Endothelial cell of umbilical vein (primary cell): ENCODE measurements around the gene LONP1.

ENCODE experiments used
- EZH2 ChIP-seq: IDR thresholded peaks from 2 replicates; pipeline ENCODE4 v1.6.1; 2012; ENCODE audit warnings: borderline replicate concordance, low read depth, mild to moderate bottlenecking, moderate library complexity, low read length, inconsistent platforms; ENCODE audit not compliant: severe bottlenecking
- FOS ChIP-seq: IDR thresholded peaks from 2 replicates; pipeline ENCODE4 v1.6.1; 2011; ENCODE audit warnings: mild to moderate bottlenecking, low read length, moderate library complexity, borderline replicate concordance; ENCODE audit not compliant: insufficient read depth
- GATA2 ChIP-seq: IDR thresholded peaks from 2 replicates; pipeline ENCODE4 v1.7.0; 2011; ENCODE audit warnings: low read depth, mild to moderate bottlenecking, moderate library complexity, mixed read lengths, low read length; ENCODE audit not compliant: insufficient read length, insufficient read depth
- JUN ChIP-seq: IDR thresholded peaks from 2 replicates; pipeline ENCODE4 v1.6.1; 2011; ENCODE audit warnings: borderline replicate concordance, low read depth; ENCODE audit not compliant: insufficient read length, insufficient read depth
- MYC ChIP-seq: IDR thresholded peaks from one replicate; pipeline ENCODE4 v1.6.1; 2011; ENCODE audit warnings: mild to moderate bottlenecking, low read depth, low read length
- POLR2A ChIP-seq: IDR thresholded peaks from 2 replicates; pipeline ENCODE4 v1.6.1; 2012; ENCODE audit warnings: low read depth, mild to moderate bottlenecking, control low read depth, low read length
- POLR2AphosphoS5 ChIP-seq: IDR thresholded peaks from 2 replicates; pipeline ENCODE4 v1.6.1; 2012; ENCODE audit warnings: low read depth, mild to moderate bottlenecking, control low read depth, low read length, moderate library complexity; ENCODE audit not compliant: insufficient read depth
- TF ChIP-seq, protein P1 (sequence below), 2 donors: IDR thresholded peaks; 1 replicate in 1 of 2; 2 replicates in 1 of 2; pipeline ENCODE4 v1.5.1; 2011; ENCODE audit warnings: low read length in 2 of 2, mild to moderate bottlenecking in 2 of 2, moderate library complexity in 2 of 2, control low read depth in 1 of 2, inconsistent platforms in 1 of 2, low read depth in 1 of 2; ENCODE audit not compliant: insufficient read depth in 1 of 2; ENCODE audit errors: extremely low read depth in 1 of 2
- TF ChIP-seq, protein P2 (sequence below): IDR thresholded peaks from 2 replicates; pipeline ENCODE4 v1.6.1; 2011; ENCODE audit not compliant: insufficient read depth, insufficient read length

DNA sequence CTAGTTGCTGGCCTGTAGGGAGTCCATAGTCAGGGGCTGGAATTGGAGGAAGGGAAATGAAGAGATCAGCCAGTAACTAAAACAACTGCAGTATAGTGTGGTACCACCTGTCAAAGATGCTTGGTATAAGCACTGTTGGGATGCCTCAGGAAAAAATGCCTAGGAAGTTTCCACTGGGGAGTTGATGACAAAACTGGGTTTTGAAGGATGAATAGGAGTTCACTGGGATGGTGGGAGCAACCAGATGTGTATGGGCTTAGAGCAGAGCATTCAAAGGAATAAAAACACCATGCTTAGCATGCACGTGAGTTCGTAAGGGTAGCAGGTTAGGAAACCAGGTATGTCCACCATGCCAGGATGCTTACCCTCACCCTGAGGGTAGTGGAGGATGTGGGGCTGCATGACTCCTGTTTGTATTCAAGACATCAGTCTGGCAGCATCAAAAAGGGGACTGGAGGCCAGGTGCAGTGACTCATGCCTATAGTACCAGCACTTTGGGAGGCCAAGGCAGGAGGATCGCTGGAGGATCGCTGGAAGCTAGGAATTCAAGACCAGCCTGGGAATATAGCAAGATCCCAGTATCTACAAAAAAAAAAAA lies 7.6 kb upstream of the LONP1 start:
- TF ChIP-seq, protein P1, sequence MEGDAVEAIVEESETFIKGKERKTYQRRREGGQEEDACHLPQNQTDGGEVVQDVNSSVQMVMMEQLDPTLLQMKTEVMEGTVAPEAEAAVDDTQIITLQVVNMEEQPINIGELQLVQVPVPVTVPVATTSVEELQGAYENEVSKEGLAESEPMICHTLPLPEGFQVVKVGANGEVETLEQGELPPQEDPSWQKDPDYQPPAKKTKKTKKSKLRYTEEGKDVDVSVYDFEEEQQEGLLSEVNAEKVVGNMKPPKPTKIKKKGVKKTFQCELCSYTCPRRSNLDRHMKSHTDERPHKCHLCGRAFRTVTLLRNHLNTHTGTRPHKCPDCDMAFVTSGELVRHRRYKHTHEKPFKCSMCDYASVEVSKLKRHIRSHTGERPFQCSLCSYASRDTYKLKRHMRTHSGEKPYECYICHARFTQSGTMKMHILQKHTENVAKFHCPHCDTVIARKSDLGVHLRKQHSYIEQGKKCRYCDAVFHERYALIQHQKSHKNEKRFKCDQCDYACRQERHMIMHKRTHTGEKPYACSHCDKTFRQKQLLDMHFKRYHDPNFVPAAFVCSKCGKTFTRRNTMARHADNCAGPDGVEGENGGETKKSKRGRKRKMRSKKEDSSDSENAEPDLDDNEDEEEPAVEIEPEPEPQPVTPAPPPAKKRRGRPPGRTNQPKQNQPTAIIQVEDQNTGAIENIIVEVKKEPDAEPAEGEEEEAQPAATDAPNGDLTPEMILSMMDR (IDR thresholded peaks at IDR 0.05; ENCODE audit: extremely low read depth in 1 of 2, insufficient read depth in 1 of 2, low read depth in 1 of 2, low read length in 2 of 2) = no peak
- TF ChIP-seq POLR2AphosphoS5 = no peak
- no peak for TF ChIP-seq POLR2A
- TF ChIP-seq FOS = no peak
- TF ChIP-seq EZH2 = no peak
- no peak for TF ChIP-seq MYC
- TF ChIP-seq, protein P2, sequence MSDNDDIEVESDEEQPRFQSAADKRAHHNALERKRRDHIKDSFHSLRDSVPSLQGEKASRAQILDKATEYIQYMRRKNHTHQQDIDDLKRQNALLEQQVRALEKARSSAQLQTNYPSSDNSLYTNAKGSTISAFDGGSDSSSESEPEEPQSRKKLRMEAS = no peak
- TF ChIP-seq GATA2 = no peak
- TF ChIP-seq JUN = no peak
